ACC112 (cell line): ENCODE results near the gene WDR55.
"Not testable (repeated sequence)": the region's sequence is repeated elsewhere in the genome, so short reads cannot be mapped to it uniquely, and the experiment has no call there.

Source experiments
- H2AFZ ChIP-seq: fragments of 200-600 bp; sonication (generic); one replicate; pipeline ENCODE4 v1.6.0; 2017; ENCODE audit warnings: antibody characterized with exemption, low read length; ENCODE audit not compliant: unreplicated experiment
- H3K27ac ChIP-seq: fragments of 200-600 bp; sonication (generic); 2 replicates; pipeline ENCODE4 v1.5.1; 2014; ENCODE audit warnings: low read depth, mild to moderate bottlenecking, antibody characterized with exemption, low read length, moderate library complexity
- H3K27me3 ChIP-seq: fragments of 200-600 bp; sonication (generic); 2 replicates; pipeline ENCODE4 v1.6.1; 2014; ENCODE audit warnings: mild to moderate bottlenecking, antibody characterized with exemption, low read length, moderate library complexity, mixed read lengths; ENCODE audit not compliant: insufficient read depth
- H3K36me3 ChIP-seq: fragments of 200-600 bp; sonication (generic); 2 replicates; pipeline ENCODE4 v1.6.1; 2016; ENCODE audit warnings: mild to moderate bottlenecking, antibody characterized with exemption, low read length, moderate library complexity, mixed read lengths; ENCODE audit not compliant: insufficient read depth
- H3K4me1 ChIP-seq: fragments of 200-600 bp; sonication (generic); one replicate; pipeline ENCODE4 v1.6.1; 2016; ENCODE audit warnings: low read length, mixed read lengths; ENCODE audit not compliant: insufficient read depth, unreplicated experiment, control insufficient read depth
- H3K4me3 ChIP-seq: fragments of 200-600 bp; sonication (generic); 2 replicates; pipeline ENCODE4 v1.5.1; 2014; ENCODE audit warnings: mild to moderate bottlenecking, low read depth, low read length
- H3K79me2 ChIP-seq: fragments of 200-600 bp; sonication (generic); one replicate; pipeline ENCODE4 v1.6.0; 2016; ENCODE audit warnings: low read length; ENCODE audit not compliant: control insufficient read depth, unreplicated experiment, insufficient read depth

The WDR55 gene

GRCh38 chr5:140678993-140679392 is 14.3 kb downstream of the WDR55 start:
- Histone ChIP-seq H3K4me1 (no peaks in the 10 kb centered on the region), H3K4me3 (no peak overlapping the region), H3K27me3 (no peaks in the 10 kb centered on the region), H2AFZ (no peak overlapping the region), H3K79me2 (no peaks in the 10 kb centered on the region), H3K36me3 (peaks cover 26% of the 10 kb centered on the region; the same call in 1 of the 2 replicates), H3K27ac (no peak overlapping the region)

GRCh38 chr5:140690376-140690932 is 25.8 kb downstream of the WDR55 start:
- H3K4me3 ChIP-seq: peak overlapping the region; percentile 99
- peaks cover 23% of the 10 kb centered on the region for H3K36me3 ChIP-seq
- H2AFZ ChIP-seq: no peak overlapping the region
- H3K79me2 ChIP-seq: peaks cover 56% of the 10 kb centered on the region
- no peaks in the 10 kb centered on the region for H3K27me3 ChIP-seq
- H3K4me1 ChIP-seq: peaks cover 14% of the 10 kb centered on the region
- peak overlapping the region; percentile 73 for H3K27ac ChIP-seq

- H2AFZ ChIP-seq: peak within 1 kb of the TSS; percentile 76
- no peaks in the 10 kb centered on the region for H3K27me3 ChIP-seq
- peaks cover 56% of the 10 kb centered on the region for H3K79me2 ChIP-seq
- peak within 1 kb of the TSS; percentile 73 for H3K27ac ChIP-seq
- H3K36me3 ChIP-seq: peaks cover 29% of the 10 kb centered on the region
- H3K4me1 ChIP-seq: peaks cover 14% of the 10 kb centered on the region
- peak within 1 kb of the TSS; percentile 99 for H3K4me3 ChIP-seq
These were observed 26.5 kb downstream of the WDR55 start, which contains the start of the genes HARS1 and HARS2 for GRCh38 chr5:140690941-140691924. TSS of gene HARS1 (minus strand) at chr5:140691370. CDS start at chr5:140691304, 66 bp downstream. TSS of gene HARS2 (plus strand) at chr5:140691455. CDS start at chr5:140691649, 194 bp downstream.

GRCh38 chr5:140694276-140694675 is 29.6 kb downstream of the WDR55 start:
- Histone ChIP-seq H3K4me3 (no peak overlapping the region), H3K79me2 (peaks cover 44% of the 10 kb centered on the region), H3K36me3 (peaks cover 42% of the 10 kb centered on the region), H3K27ac (no peak overlapping the region), H3K4me1 (peaks cover 14% of the 10 kb centered on the region), H2AFZ (no peak overlapping the region), H3K27me3 (no peaks in the 10 kb centered on the region)

GRCh38 chr5:140696891-140697492 is 32.3 kb downstream of the WDR55 start:
- Histone ChIP-seq H3K27ac (no peak overlapping the region), H3K4me3 (no peak overlapping the region), H3K36me3 (peaks cover 47% of the 10 kb centered on the region), H3K79me2 (peaks cover 39% of the 10 kb centered on the region), H3K4me1 (peaks cover 14% of the 10 kb centered on the region), H2AFZ (no peak overlapping the region), H3K27me3 (no peaks in the 10 kb centered on the region)

GRCh38 chr5:140700177-140701144 is 35.8 kb downstream of the WDR55 start, which contains the start of gene ZMAT2:
TSS of gene ZMAT2 (plus strand) at chr5:140700447. CDS start at chr5:140700461, 14 bp downstream.
- peak within 1 kb of the TSS; percentile 91 for H3K4me3 ChIP-seq
- peaks cover 18% of the 10 kb centered on the region for H3K79me2 ChIP-seq
- H3K27me3 ChIP-seq: no peaks in the 10 kb centered on the region
- H2AFZ ChIP-seq: peak within 1 kb of the TSS; percentile 51
- peak within 1 kb of the TSS; percentile 23; the same call in 1 of the 2 replicates for H3K27ac ChIP-seq
- peaks cover 57% of the 10 kb centered on the region for H3K36me3 ChIP-seq
- peaks cover 11% of the 10 kb centered on the region for H3K4me1 ChIP-seq

GRCh38 chr5:140707812-140708211 is 43.1 kb downstream of the WDR55 start:
- Histone ChIP-seq H3K4me3 (no peak overlapping the region), H3K27me3 (no peaks in the 10 kb centered on the region), H3K27ac (no peak overlapping the region), H2AFZ (no peak overlapping the region), H3K79me2 (no peaks in the 10 kb centered on the region), H3K36me3 (peaks cover 20% of the 10 kb centered on the region), H3K4me1 (no peaks in the 10 kb centered on the region)

- not testable (repeated sequence) for H2AFZ ChIP-seq, H3K27ac ChIP-seq, H3K4me1 ChIP-seq, H3K4me3 ChIP-seq, H3K79me2 ChIP-seq, H3K27me3 ChIP-seq
- H3K36me3 ChIP-seq: peaks cover 18% of the 10 kb centered on the region
These were observed 44.1 kb downstream of the WDR55 start for GRCh38 chr5:140708787-140709186.

- H2AFZ ChIP-seq: peak overlapping the region; percentile 43
- H3K27ac ChIP-seq: peak overlapping the region; percentile 69
- H3K79me2 ChIP-seq: no peaks in the 10 kb centered on the region
These were observed 46.3 kb downstream of the WDR55 start for GRCh38 chr5:140710899-140711552.

More at GRCh38 chr5:140710899-140711552, 46.3 kb downstream of the WDR55 start:
- Histone ChIP-seq H3K27me3 (no peaks in the 10 kb centered on the region), H3K4me1 (no peaks in the 10 kb centered on the region), H3K36me3 (peaks cover 3% of the 10 kb centered on the region; the same call in 1 of the 2 replicates), H3K4me3 (peak overlapping the region; percentile 78)
